HEK293 (cell line): ENCODE data around the gene BABAM1.
A peak's percentile ranks its signal among the peaks of the same experiment; 100 is the strongest.

Experiments used
- CTCF ChIA-PET: fragments of 350-600 bp; formaldehyde crosslinking; extraction: SDS; loops from one replicate; lab custom pipeline; 2021; ENCODE audit warnings: antibody characterized with exemption; lab: Yijun Ruan, JAX
- POLR2A ChIA-PET: fragments of 300-600 bp; formaldehyde crosslinking; extraction: SDS; loops from one replicate; lab custom pipeline; 2020; ENCODE audit warnings: antibody characterized with exemption, inconsistent platforms; lab: Yijun Ruan, JAX
- H3K27ac ChIP-seq: fragments of 200-500 bp; sonication (Bioruptor generic); 2 replicates; pipeline ENCODE4 v1.5.1; 2014; ENCODE audit warnings: low read depth, low read length, control low read depth, inconsistent platforms; ENCODE audit errors: extremely low read depth
- H3K36me3 ChIP-seq, 2 experiments: fragments of 200-500 bp in 1 of 2; sonication (Bioruptor generic) in 1 of 2; 1 replicate in 1 of 2; 2 replicates in 1 of 2; pipeline ENCODE4 v1.5.1; 2014 to 2017; ENCODE audit warnings: inconsistent platforms in 2 of 2, low read length in 2 of 2; ENCODE audit not compliant: control insufficient read depth in 2 of 2, insufficient read depth in 1 of 2
- H3K4me1 ChIP-seq: fragments of 200-500 bp; sonication (Bioruptor generic); 2 replicates; pipeline ENCODE4 v1.5.1; 2014; ENCODE audit warnings: mild to moderate bottlenecking, low read length, inconsistent platforms; ENCODE audit not compliant: control insufficient read depth, insufficient read depth
- H3K4me3 ChIP-seq: 2 replicates; pipeline ENCODE4 v1.5.1; 2011; ENCODE audit warnings: low read depth, mild to moderate bottlenecking, control low read depth, low read length, moderate library complexity
- H3K9me3 ChIP-seq: fragments of 200-500 bp; sonication (Bioruptor generic); 2 replicates; pipeline ENCODE4 v1.5.1; 2014; ENCODE audit warnings: low read depth, low read length, inconsistent platforms; ENCODE audit not compliant: control insufficient read depth, insufficient read depth
- ATF2 ChIP-seq: fragments of 450-650 bp; formaldehyde crosslinking; IDR thresholded peaks from 2 replicates; pipeline ENCODE4 v1.5.1; 2016; ENCODE audit warnings: missing biosample characterization, missing genetic modification characterization, low read depth
- GLI4 ChIP-seq: fragments of 450-650 bp; formaldehyde crosslinking; IDR thresholded peaks from 2 replicates; pipeline ENCODE4 v1.5.1; 2016; ENCODE audit warnings: missing biosample characterization, missing genetic modification characterization
- HOXC10 ChIP-seq: sonication (generic); formaldehyde crosslinking; IDR thresholded peaks from 2 replicates; pipeline ENCODE4 v1.8.1; 2023; ENCODE audit warnings: mild to moderate bottlenecking, missing genetic modification reagents
- PATZ1 ChIP-seq: fragments of 450-650 bp; formaldehyde crosslinking; IDR thresholded peaks from 2 replicates; pipeline ENCODE4 v1.5.1; 2016; ENCODE audit warnings: missing biosample characterization, missing genetic modification characterization
- ZBTB11 ChIP-seq: fragments of 450-650 bp; formaldehyde crosslinking; conservative IDR thresholded peaks from 2 replicates; pipeline ENCODE4 v1.5.1; 2016; ENCODE audit warnings: low read depth, missing biosample characterization, missing genetic modification characterization
- ZBTB20 ChIP-seq: fragments of 450-650 bp; formaldehyde crosslinking; IDR thresholded peaks from 2 replicates; pipeline ENCODE4 v1.5.1; 2016; ENCODE audit warnings: missing biosample characterization, missing genetic modification characterization
- ZBTB7A ChIP-seq: fragments of 450-650 bp; formaldehyde crosslinking; IDR thresholded peaks from 2 replicates; pipeline ENCODE4 v1.5.1; 2016; ENCODE audit warnings: low read depth, missing biosample characterization, missing genetic modification characterization
- ZFHX2 ChIP-seq: fragments of 450-650 bp; formaldehyde crosslinking; conservative IDR thresholded peaks from 2 replicates; pipeline ENCODE4 v1.5.1; 2016; ENCODE audit warnings: missing biosample characterization, missing genetic modification characterization
- ZFP3 ChIP-seq: fragments of 450-650 bp; formaldehyde crosslinking; IDR thresholded peaks from 2 replicates; pipeline ENCODE4 v1.5.1; 2016; ENCODE audit warnings: low read depth, missing biosample characterization, missing genetic modification characterization
- ZNF114 ChIP-seq: fragments of 450-650 bp; formaldehyde crosslinking; IDR thresholded peaks from 2 replicates; pipeline ENCODE4 v1.5.0; 2017; ENCODE audit warnings: missing biosample characterization, missing genetic modification characterization
- ZNF133 ChIP-seq: fragments of 450-650 bp; formaldehyde crosslinking; IDR thresholded peaks from 2 replicates; pipeline ENCODE4 v1.5.1; 2016; ENCODE audit warnings: missing biosample characterization, missing genetic modification characterization
- ZNF155 ChIP-seq: fragments of 450-650 bp; formaldehyde crosslinking; IDR thresholded peaks from 2 replicates; pipeline ENCODE4 v1.5.1; 2016; ENCODE audit warnings: missing biosample characterization, missing genetic modification characterization
- ZNF157 ChIP-seq: fragments of 450-650 bp; formaldehyde crosslinking; IDR thresholded peaks from 2 replicates; pipeline ENCODE4 v1.5.1; 2016; ENCODE audit warnings: missing biosample characterization, missing genetic modification characterization
- ZNF16 ChIP-seq: fragments of 450-650 bp; formaldehyde crosslinking; IDR thresholded peaks from 2 replicates; pipeline ENCODE4 v1.5.1; 2016; ENCODE audit warnings: low read depth, missing biosample characterization, missing genetic modification characterization
- ZNF37A ChIP-seq: fragments of 450-650 bp; IDR thresholded peaks from 2 replicates; pipeline ENCODE4 v1.5.1; 2018; ENCODE audit warnings: missing biosample characterization, missing genetic modification characterization
- ZNF510 ChIP-seq: fragments of 450-650 bp; formaldehyde crosslinking; IDR thresholded peaks from 2 replicates; pipeline ENCODE4 v1.5.1; 2018; ENCODE audit warnings: mild to moderate bottlenecking, missing genetic modification characterization, missing biosample characterization; ENCODE audit not compliant: insufficient replicate concordance
- ZNF530 ChIP-seq: fragments of 450-650 bp; formaldehyde crosslinking; IDR thresholded peaks from 2 replicates; pipeline ENCODE4 v1.5.1; 2016; ENCODE audit warnings: low read depth, missing biosample characterization, missing genetic modification characterization
- ZNF561 ChIP-seq: fragments of 450-650 bp; IDR thresholded peaks from 2 replicates; pipeline ENCODE4 v1.5.1; 2018; ENCODE audit warnings: missing biosample characterization, missing genetic modification characterization, borderline replicate concordance
- ZNF76 ChIP-seq: fragments of 450-650 bp; formaldehyde crosslinking; IDR thresholded peaks from 2 replicates; pipeline ENCODE4; 2016; ENCODE audit warnings: low read depth, missing biosample characterization, missing genetic modification characterization, borderline replicate concordance
- TF ChIP-seq, protein P1 (sequence below): fragments of 450-650 bp; formaldehyde crosslinking; IDR thresholded peaks from 2 replicates; pipeline ENCODE4 v1.5.1; 2017; ENCODE audit warnings: missing biosample characterization, missing genetic modification characterization
- TF ChIP-seq, protein P2 (sequence below): fragments of 450-650 bp; formaldehyde crosslinking; IDR thresholded peaks from 2 replicates; pipeline ENCODE4 v1.5.1; 2016; ENCODE audit warnings: missing biosample characterization, missing genetic modification characterization

BABAM1 gene

DNA sequence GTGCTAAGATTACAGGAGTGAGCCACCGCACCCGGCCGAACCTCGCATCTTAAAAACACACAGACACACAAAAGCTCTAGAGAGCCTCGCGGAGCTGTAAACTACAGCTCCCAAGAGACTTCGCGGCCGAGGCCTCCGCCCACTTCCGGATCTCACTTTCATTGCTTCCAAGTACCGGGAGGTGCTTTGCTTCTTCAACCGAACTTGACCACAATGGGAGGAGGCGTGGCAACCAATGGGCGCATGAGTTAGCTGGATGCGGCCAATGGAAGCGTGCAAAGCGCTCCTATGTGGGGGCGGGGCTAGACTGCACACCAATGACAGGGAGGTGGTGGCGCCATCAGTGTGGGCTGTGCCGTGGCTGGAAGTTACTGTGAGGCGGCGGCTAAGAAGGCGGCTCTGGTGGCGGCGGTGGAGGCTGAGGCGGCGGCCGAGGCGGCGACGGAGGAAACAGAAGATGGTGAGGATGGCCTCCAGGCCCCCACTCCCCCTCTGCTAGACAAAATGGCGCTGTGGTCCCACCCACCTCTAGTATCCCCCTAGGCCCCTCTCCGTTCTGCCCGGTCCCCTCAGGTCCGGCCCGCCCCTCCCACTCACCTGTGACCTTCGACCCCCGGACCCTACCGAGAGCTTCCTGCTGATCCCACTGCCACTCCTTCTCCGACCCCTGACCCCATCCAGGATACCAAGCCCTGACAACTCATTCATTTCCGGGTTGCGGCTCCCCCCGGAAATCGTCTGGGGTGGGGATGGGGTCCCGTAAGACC lies 42.1 kb downstream of the BABAM1 start, which contains the start of gene DDA1 (continued):
- TF ChIP-seq, protein P1, sequence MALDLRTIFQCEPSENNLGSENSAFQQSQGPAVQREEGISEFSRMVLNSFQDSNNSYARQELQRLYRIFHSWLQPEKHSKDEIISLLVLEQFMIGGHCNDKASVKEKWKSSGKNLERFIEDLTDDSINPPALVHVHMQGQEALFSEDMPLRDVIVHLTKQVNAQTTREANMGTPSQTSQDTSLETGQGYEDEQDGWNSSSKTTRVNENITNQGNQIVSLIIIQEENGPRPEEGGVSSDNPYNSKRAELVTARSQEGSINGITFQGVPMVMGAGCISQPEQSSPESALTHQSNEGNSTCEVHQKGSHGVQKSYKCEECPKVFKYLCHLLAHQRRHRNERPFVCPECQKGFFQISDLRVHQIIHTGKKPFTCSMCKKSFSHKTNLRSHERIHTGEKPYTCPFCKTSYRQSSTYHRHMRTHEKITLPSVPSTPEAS (tag by site-specific recombination), result no peak
- peak; percentile 91 for TF ChIP-seq ZFHX2 (tag by site-specific recombination)
- 0 out of 2 replicates have a peak, but pooled peaks have one; percentile 93 for TF ChIP-seq HOXC10 (CRISPR knock-in tag)
- TF ChIP-seq ZNF561 (tag by site-specific recombination), result no peak

- CTCF ChIA-PET, result interaction anchor here (0.9 to 1.4 kb wide), 5 partner anchors 18 to 155 kb away, joined by 3 to 6 read pairs (median 4); no protein-coding TSS in a partner anchor
- peak overlapping the region; percentile 26 for H3K27ac ChIP-seq
- POLR2A ChIA-PET, result interaction anchor here (1.0 to 2.9 kb wide), 6 partner anchors 11 to 683 kb away, joined by 3 to 64 read pairs (median 8); partner anchors contain the start of genes ANO8, BABAM1, GTPBP3 and USE1
- TF ChIP-seq ZNF157 (tag by site-specific recombination) (no peak), ZNF530 (tag by site-specific recombination) (no peak), ZNF114 (tag by site-specific recombination) (no peak), ZNF16 (tag by site-specific recombination) (no peak), ATF2 (tag by site-specific recombination) (no peak), ZBTB20 (peak; percentile 66; the same call in 1 of the 2 replicates), ZFP3 (tag by site-specific recombination) (no peak), ZNF133 (tag by site-specific recombination) (no peak), ZBTB11 (tag by site-specific recombination) (peak; percentile 96), ZNF510 (no peak), GLI4 (tag by site-specific recombination) (no peak), ZNF76 (tag by site-specific recombination) (no peak), ZBTB7A (tag by site-specific recombination) (no peak), ZNF155 (tag by site-specific recombination) (no peak), PATZ1 (tag by site-specific recombination) (peak; percentile 1; the same call in 1 of the 2 replicates), ZNF37A (tag by site-specific recombination) (no peak)
- TF ChIP-seq, protein P2, sequence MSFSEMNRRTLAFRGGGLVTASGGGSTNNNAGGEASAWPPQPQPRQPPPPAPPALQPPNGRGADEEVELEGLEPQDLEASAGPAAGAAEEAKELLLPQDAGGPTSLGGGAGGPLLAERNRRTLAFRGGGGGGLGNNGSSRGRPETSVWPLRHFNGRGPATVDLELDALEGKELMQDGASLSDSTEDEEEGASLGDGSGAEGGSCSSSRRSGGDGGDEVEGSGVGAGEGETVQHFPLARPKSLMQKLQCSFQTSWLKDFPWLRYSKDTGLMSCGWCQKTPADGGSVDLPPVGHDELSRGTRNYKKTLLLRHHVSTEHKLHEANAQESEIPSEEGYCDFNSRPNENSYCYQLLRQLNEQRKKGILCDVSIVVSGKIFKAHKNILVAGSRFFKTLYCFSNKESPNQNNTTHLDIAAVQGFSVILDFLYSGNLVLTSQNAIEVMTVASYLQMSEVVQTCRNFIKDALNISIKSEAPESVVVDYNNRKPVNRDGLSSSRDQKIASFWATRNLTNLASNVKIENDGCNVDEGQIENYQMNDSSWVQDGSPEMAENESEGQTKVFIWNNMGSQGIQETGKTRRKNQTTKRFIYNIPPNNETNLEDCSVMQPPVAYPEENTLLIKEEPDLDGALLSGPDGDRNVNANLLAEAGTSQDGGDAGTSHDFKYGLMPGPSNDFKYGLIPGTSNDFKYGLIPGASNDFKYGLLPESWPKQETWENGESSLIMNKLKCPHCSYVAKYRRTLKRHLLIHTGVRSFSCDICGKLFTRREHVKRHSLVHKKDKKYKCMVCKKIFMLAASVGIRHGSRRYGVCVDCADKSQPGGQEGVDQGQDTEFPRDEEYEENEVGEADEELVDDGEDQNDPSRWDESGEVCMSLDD (tag by site-specific recombination), result no peak
Measured at GRCh38 chr19:17309965-17310461, 42.8 kb downstream of the BABAM1 start.

More at GRCh38 chr19:17309965-17310461, 42.8 kb downstream of the BABAM1 start:
- Histone ChIP-seq H3K36me3 (peaks cover 3 to 34% of the 10 kb centered on the region in 2 experiments; a peak in 2 of 3 replicates), H3K4me3 (peak overlapping the region; percentile 98), H3K9me3 (no peaks in the 10 kb centered on the region), H3K4me1 (no peaks in the 10 kb centered on the region)
